ENCODE data around the gene POPDC2. TPM values are rescaled to one million over a fixed set of nuclear protein-coding genes. Genes with fewer than 3 reads are reported as not detected.

The POPDC2 gene
- total and polyA plus RNA-seq, 2 of the 4 experiments (the other 2 are of a cell fraction): under 0.01 to 0.29 TPM

DNA sequence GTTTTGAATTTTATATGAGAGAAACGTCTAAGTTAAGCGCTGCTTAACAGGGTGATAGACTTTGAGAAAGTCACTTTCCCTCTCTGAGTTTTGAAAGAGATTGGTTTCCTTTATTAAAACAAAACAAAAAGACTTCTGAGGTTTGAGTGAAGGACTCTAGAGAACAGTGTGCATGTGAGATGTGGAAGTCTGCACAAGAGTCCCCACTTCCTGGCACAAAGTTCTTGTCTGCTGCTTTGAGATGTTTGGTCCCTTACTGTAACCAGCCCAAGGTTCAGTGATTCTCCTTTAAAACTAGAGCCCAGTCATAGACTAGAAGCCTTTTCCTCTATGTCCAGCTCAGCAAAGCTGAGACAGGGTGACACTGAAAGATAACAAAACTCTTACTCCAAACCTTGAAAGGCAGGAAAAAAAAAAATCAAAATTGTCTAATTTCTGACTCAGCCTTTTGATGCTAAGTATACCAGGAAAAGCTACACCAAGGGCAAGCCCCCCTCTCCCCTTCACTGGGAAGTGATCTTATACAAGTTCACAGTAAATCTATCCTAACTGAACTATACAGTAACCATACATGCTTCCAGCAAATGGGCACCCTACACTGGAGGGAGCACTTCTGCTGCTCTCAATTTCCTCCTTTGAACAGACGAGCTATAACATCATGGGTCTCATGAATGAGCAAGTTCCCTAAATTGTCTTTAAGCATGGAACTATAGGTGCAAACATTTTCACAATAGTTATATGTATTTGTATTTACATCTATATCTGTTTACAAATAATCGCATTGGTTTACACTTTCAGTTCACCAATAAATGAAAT lies 2.3 kb downstream of the POPDC2 start:
- Histone ChIP-seq H3K9me1 (ENCODE audit: insufficient read depth, low read length) (no peaks in the 10 kb centered on the region), H3K4me2 (ENCODE audit: low read depth, low read length) (no peak overlapping the region), H2AFZ (replicated peaks; ENCODE audit: low read length, poor library complexity) (no peak overlapping the region), H2BK15ac (ENCODE audit: low read depth, low read length) (no peak overlapping the region), H4K91ac (ENCODE audit: insufficient read depth, low read depth, low read length) (no peak overlapping the region), H3K9me3 (ENCODE audit: control insufficient read depth, insufficient read depth, low read length) (0 out of 2 replicates have a peak, but pooled peaks cover 2% of the 10 kb centered on the region), H4K20me1 (ENCODE audit: insufficient read depth, low read length) (no peaks in the 10 kb centered on the region), H3K56ac (ENCODE audit: extremely low read depth, insufficient read depth, low read length) (no peak overlapping the region), H4K5ac (ENCODE audit: low read depth, low read length) (no peak overlapping the region), H2BK20ac (ENCODE audit: low read depth, low read length) (no peak overlapping the region), H3K23ac (ENCODE audit: low read depth, low read length) (no peak overlapping the region), H3K79me1 (ENCODE audit: low read depth in 1 of 2, low read length in 2 of 2) (no peaks in the 10 kb centered on the region), H2AK9ac (replicated peaks; ENCODE audit: low read depth, low read length, poor library complexity) (no peak overlapping the region), H3K27ac (ENCODE audit: insufficient read depth, low read length) (no peak overlapping the region), H3K14ac (replicated peaks; ENCODE audit: low read depth, low read length) (no peak overlapping the region), H4K8ac (ENCODE audit: low read depth in 2 of 2, low read length in 2 of 2) (no peak overlapping the region), H3K4ac (ENCODE audit: low read depth, low read length) (no peak overlapping the region), H3K27me3 (ENCODE audit: control insufficient read depth, insufficient read depth, low read length) (peaks cover 8% of the 10 kb centered on the region), H3K4me3 (ENCODE audit: insufficient read depth, low read depth, low read length) (no peak overlapping the region), H3K9ac (ENCODE audit: low read depth, low read length) (no peak overlapping the region), H2BK120ac (ENCODE audit: low read depth, low read length) (no peak overlapping the region), H3K18ac (ENCODE audit: low read depth, low read length) (no peak overlapping the region), H2BK5ac (ENCODE audit: low read depth, low read length, poor library complexity, severe bottlenecking) (no peak overlapping the region), H3K4me1 (ENCODE audit: control insufficient read depth, insufficient read depth, low read length) (peaks cover 2% of the 10 kb centered on the region; the same call in 1 of the 2 replicates), H2AK5ac (ENCODE audit: low read depth, low read length) (no peak overlapping the region), H3K36me3 (ENCODE audit: control insufficient read depth, insufficient read depth, low read length) (no peaks in the 10 kb centered on the region)
- no CpG with 5 or more reads among the region's 4 CpGs for WGBS, 2 experiments (ENCODE audit: extremely low coverage in 2 of 2, insufficient read length in 1 of 2)
- no peak for ATAC-seq (ENCODE audit: low read depth)
- intact Hi-C loops (cut with micrococcal nuclease) (no loop called here), dilution Hi-C loops (cut with HindIII; ENCODE audit: low sequenced_read_pairs, unreplicated experiment) (no loop called here), in situ Hi-C loops (cut with MboI; ENCODE audit: low sequenced_read_pairs) (no loop called here)
- ChIA-PET POLR2A (ENCODE audit: unreplicated experiment) (no interaction called here), CTCF (interaction anchor here (0.6 kb wide), 1 partner anchor 50 kb away, joined by 6 read pairs; no protein-coding TSS in a partner anchor)
- no TSS peak for BruUV-seq (replicated peaks)
- DNase-seq: no peak
- TF ChIP-seq SMC3 (IDR thresholded peaks at IDR 0.05; ENCODE audit: low read depth, low read length) (no peak), MAFK (IDR thresholded peaks at IDR 0.05; ENCODE audit: low read depth, low read length) (no peak), POLR2A (IDR thresholded peaks at IDR 0.05; ENCODE audit: low read depth, low read length) (no peak), BHLHE40 (IDR thresholded peaks at IDR 0.05; ENCODE audit: low read depth, low read length) (no peak), CEBPB (IDR thresholded peaks at IDR 0.05; ENCODE audit: low read depth, low read length) (no peak)
- TF ChIP-seq, protein P1, sequence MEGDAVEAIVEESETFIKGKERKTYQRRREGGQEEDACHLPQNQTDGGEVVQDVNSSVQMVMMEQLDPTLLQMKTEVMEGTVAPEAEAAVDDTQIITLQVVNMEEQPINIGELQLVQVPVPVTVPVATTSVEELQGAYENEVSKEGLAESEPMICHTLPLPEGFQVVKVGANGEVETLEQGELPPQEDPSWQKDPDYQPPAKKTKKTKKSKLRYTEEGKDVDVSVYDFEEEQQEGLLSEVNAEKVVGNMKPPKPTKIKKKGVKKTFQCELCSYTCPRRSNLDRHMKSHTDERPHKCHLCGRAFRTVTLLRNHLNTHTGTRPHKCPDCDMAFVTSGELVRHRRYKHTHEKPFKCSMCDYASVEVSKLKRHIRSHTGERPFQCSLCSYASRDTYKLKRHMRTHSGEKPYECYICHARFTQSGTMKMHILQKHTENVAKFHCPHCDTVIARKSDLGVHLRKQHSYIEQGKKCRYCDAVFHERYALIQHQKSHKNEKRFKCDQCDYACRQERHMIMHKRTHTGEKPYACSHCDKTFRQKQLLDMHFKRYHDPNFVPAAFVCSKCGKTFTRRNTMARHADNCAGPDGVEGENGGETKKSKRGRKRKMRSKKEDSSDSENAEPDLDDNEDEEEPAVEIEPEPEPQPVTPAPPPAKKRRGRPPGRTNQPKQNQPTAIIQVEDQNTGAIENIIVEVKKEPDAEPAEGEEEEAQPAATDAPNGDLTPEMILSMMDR (conservative IDR thresholded peaks at IDR 0.05; ENCODE audit: low read depth, low read length): no peak
- TF ChIP-seq, protein P2, sequence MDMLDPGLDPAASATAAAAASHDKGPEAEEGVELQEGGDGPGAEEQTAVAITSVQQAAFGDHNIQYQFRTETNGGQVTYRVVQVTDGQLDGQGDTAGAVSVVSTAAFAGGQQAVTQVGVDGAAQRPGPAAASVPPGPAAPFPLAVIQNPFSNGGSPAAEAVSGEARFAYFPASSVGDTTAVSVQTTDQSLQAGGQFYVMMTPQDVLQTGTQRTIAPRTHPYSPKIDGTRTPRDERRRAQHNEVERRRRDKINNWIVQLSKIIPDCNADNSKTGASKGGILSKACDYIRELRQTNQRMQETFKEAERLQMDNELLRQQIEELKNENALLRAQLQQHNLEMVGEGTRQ (IDR thresholded peaks at IDR 0.05; ENCODE audit: low read depth, low read length): no peak
